HG03378 (cell line): ENCODE measurements around the gene ZNF440.
"Not testable (repeated sequence)": the region's sequence is repeated elsewhere in the genome, so short reads cannot be mapped to it uniquely, and the experiment has no call there.

Experiments
- ATAC-seq: cut with Tn5 transposase; IDR thresholded peaks from one replicate; pipeline ENCODE4 v1.9.1; 2021; ENCODE audit warnings: mild to moderate bottlenecking, moderate library complexity; ENCODE audit not compliant: unreplicated experiment

Gene ZNF440

DNA sequence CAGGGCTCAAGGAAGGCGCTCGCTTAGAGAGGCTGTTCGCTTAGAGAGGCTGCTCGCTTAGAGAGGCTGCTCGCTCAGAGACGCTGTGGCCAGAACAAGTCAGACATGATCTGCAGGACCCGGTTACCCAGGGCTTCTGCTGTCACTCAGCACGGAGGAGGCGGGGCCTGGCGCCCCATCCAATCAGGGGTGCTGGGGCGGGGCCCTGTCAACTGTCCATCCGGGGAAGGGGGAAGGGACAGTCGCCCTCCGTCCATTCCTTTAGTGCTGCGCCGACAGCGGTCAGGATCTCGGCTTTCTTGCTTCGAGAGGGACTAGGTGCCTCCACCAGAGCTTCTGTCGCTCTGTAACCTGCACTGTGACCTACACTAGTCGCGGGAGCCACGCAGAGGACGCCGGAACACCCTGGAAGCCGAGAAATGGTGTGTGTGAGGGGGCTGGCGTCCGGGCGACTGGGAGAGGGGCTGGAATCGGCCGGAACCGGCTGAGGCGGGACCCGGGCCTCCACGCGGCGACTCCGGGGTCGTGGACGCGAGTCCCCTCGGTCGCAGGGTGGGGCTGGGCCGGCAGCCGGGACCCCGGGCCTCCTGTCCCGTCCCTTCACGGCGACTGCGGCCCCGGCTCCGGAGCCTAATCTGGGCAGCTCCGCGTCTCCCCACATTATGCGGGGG, at the start of gene ZNF440:
Gene ZNF440 (plus strand): TSS at position 245 of the 671 bp plus-strand sequence. CDS start 175 bp downstream, at position 420.
- ATAC-seq, result peak; percentile 95

DNA sequence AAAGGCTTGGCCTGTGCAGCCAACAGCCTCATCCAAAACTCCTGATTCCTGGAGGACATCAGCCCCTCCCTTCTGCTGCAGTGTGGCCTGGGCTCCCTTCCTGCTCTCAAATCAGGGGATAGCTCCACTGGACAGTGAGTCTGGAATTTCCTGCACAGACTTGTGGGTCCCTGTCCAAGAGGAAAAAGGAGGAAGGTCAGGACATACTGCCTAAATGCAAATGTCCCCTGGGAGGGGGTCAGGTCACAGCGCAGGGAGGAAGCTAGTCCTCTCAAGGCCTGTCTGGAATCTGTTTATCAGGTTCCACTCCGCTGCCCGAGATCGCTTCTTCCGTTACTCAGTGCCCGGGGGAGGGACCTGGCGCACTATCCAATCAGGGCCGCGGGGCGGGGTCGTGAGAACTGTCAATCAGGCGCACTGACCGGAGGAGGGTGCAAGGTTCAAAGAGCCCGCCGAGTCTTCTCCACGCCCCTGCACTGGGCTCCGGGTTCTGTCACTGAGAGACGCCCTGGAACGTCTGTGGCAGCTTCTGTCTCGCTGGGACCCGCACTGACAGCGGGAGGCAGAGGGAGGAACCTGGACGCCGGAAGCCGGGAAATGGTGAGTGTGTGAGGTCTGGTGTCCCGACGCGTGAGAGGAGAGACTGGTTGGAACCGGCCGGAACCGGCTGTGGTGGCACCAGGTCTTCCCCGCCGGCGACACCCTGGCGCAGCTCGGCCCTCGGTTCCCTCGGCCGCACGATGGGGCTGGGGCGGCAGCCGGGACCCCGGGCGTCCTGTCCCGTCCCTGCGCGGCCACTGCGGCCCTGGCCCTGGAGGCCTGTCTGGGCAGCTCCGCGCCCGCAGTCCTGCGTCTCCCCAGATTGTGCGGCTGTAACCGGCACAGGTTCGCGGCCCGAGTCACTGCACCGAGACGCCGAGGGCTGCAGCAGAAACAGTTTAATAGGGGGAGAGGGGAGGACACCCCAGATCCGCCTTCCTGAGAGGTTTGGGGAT, 47.2 kb upstream of the ZNF440 start, which contains the start of gene ZNF441:
Gene ZNF441 (plus strand): TSS at position 404 of the 995 bp plus-strand sequence. CDS start 194 bp downstream, at position 598.
- peak; percentile 75 for ATAC-seq

DNA sequence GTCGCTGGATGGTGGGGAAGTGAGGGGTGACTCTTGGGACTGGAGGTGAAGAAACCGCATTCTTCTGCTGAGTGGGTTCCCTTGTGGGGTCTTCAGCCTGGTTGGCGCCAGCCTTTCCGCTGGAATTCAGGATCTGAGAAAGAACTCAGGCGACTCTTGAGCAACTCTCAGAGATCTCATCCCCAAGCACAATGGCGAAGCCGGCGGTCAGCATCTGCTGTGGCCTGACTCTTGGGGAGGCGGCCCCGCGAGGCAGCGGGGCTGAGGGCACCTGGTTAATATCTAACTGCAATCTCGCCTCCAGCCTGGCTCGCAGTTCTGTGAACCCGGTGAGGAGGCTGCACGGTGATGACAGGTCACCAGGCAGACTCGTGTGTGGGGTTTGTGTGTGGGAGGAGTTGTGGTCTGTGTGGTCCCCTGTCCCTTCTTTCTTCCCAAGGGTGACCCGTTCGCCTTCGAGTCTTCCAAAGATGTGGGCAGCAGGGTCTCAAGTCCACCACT, 46.4 kb upstream of the ZNF440 start:
- ATAC-seq, result peak; percentile 23

DNA sequence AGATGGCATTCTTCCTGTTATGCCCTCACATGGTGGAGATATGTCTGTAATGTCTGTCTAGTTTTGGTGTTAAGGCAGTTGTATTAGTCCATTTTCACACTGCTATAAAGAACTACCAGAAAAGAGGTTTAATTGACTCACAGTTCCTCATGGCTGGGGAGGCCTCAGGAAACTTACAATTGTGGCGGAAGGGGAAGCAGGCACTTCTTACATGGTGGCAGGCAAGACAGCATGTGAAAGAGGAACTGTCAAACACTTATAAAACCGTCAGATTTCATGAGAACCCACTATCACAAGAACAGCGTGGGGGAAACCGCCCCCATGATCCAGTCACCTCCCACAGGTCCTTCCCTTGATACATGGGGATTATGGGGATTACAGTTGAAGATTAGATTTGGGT, 44.1 kb upstream of the ZNF440 start:
- no peak for ATAC-seq

DNA sequence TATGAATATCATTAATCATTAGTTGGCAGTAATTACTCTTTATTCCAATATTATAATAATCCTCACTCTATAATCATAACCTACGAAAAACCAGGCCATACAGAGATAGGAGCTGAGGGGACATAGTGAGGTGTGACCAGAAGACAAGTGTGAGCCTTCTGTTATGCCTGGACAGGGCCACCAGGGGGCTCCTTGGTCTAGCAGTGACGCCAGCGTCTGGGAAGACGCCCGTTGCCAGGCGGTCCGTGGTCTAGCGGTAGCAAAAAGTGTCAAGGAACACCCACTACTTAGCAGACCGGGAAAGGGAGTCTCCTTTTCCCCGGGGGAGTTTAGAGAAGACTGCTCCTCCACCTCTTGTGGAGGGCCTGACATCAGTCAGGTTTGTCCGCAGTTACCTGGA, 42.6 kb upstream of the ZNF440 start:
- not testable (repeated sequence) for ATAC-seq

DNA sequence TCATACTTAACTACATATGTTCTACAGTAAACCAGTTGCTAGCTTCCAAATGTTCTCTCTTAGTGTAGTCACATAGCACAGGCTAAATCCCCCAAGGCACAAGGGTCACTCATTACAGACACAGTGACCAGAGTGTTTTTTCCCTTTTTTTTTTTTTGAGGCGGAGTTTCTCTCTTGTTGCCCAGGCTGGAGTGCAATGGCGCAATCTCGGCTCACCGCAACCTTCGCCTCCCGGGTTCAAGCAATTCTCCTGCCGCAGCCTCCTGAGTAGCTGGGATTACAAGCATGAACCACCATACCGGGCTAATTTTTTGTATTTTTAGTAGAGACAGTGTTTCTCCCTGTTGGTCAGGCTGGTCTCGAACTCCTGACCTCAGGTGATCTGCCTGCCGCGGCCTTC, 37.4 kb upstream of the ZNF440 start:
- not testable (repeated sequence) for ATAC-seq

DNA sequence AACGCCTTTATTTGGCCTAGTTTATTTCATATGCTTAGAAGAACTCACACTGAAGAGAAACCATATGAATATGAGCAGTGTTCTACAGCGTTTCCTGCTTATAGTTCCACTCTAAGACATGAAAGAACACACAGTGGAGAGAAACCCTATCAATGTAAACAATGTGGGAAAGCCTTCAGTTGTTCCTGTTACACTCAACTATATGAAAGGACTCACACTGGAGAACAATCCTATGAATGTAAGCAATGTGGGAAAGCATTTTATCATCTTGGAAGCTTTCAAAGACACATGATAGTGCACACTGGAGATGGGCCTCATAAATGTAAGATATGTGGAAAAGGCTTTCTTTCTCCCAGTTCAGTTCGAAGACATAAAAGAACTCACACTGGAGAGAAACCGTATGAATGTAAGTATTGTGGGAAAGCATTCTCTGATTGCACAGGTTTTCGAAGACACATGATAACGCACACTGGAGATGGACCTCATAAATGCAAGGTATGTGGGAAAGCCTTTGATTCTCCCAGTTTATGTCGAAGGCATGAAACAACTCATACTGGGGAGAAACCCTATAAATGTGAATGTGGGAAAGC, 33.5 kb upstream of the ZNF440 start:
- ATAC-seq, result no peak

DNA sequence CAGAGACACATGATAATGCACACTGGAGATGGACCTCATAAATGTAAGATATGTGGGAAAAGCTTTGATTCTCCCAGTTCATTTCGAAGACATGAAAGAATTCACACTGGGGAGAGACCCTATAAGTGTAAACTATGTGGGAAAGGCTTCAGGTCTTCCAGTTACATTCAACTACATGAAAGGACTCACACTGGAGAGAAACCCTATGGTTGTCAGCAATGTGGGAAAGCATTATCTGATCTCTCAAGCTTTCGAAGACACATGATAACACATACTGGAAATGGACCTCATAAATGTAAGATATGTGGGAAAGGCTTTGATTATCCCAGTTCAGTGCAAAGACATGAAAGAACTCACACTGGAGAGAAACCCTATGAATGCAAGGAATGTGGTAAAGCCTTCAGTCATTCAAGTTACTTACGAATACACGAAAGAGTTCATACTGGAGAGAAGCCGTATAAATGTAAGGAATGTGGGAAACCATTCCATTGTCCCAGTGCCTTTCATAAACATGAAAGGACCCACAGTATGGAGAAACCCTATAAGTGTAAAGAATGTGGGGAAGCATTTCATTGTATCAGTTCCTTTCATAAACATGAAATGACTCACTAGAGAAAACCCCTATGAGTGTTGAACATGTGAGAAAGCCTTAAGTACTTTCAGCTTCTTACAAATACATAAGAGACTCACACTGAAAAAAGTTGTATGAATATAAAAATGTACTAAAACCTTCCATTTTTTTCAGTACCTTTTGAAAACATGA, 32.6 kb upstream of the ZNF440 start:
- no peak for ATAC-seq

DNA sequence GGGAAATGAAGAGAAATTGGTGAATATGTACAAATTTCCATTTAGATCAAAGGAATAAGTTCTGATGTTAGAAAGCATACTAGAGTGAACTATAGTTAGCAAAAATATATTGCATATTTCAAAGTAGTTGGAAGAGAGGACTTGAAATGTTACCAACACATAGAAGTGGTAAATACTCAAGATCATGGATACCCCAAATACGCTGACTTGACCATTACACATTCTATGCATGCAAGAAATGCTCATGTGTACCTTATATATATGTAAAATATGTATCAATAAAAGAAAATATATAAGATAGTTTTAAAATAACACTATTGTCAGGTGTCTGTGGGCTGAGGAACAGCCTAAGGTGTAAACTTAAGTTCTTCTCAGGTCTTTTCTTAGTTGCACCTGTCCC, 30.3 kb upstream of the ZNF440 start:
- no peak for ATAC-seq

DNA sequence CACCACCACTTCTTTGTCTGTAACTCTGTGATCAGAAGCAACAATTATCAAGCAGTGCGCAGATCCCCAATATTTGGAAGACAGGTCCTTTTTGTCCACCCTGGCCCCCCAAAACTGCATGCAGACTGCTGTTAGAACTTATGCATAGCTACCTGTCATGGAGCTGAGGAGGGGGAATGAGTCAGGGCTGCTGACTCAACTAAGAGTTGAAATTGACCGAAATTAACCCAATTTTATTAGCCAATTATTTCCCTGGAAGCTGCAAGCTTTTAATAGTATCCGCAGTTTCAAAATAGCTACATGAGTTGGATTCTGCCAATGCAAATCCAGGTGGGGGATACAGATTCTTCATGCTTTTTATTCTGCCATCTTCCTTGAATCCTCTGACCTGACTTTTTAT, 29.7 kb upstream of the ZNF440 start:
- no peak for ATAC-seq

DNA sequence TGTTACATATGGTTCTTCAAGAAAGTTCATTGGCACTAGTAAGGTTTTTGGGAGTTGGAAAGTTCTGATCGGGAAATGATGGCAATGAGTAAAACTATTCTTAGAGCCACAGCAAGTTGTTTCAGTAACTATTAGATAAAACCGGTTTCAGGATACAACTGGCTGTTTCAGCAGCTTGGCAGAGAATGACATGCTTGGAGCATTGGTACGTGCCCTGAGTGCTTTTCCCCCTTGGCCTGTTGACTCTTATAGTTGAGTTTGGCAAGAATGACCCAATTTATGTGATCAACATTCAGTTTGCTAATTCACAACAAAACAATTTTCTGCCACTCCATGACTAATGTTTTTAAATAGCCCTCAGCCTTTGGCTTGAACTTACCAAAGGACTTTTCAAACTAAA, 26.5 kb upstream of the ZNF440 start:
- no peak for ATAC-seq

DNA sequence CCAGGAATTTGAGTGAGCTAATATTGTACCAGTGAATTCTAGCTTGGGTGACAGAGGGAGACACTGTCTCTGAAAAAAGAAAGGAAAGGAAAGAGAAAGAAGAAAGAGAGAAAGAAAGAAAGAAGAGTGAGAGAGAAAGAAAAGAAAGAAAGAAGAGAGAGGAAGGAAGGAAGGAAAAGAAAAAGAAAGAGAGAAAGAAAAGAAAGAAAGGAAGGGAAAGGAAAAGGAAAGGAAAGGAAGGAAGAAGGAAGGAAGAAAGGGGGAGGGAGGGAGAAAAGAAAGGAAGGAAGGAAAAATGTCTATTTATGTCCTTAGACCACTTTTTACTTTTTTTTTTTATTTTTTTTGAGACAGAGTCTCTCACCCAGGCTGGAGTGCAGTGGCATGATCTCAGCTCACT, 21.1 kb upstream of the ZNF440 start:
- ATAC-seq, result no peak

DNA sequence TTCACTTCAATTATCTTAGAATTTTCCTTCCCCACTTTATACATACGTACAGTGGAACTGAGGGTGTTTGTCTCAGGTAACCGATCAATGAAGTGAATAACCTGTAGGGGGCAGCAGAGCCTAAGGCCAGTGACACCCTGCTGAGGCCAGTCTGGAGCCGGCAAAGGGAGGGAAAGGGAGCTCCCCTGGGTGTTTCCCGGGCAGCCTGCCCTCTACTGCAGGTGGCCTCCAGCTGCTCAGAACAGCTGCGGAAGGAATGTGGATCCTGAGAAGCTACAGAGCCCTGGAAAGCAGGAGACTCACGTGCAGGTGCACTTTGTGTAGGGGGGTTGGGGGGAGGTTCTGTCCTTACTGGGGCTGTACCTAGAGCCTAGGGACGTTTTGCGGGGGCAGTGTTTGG, 16.6 kb upstream of the ZNF440 start:
- ATAC-seq, result peak; percentile 65

DNA sequence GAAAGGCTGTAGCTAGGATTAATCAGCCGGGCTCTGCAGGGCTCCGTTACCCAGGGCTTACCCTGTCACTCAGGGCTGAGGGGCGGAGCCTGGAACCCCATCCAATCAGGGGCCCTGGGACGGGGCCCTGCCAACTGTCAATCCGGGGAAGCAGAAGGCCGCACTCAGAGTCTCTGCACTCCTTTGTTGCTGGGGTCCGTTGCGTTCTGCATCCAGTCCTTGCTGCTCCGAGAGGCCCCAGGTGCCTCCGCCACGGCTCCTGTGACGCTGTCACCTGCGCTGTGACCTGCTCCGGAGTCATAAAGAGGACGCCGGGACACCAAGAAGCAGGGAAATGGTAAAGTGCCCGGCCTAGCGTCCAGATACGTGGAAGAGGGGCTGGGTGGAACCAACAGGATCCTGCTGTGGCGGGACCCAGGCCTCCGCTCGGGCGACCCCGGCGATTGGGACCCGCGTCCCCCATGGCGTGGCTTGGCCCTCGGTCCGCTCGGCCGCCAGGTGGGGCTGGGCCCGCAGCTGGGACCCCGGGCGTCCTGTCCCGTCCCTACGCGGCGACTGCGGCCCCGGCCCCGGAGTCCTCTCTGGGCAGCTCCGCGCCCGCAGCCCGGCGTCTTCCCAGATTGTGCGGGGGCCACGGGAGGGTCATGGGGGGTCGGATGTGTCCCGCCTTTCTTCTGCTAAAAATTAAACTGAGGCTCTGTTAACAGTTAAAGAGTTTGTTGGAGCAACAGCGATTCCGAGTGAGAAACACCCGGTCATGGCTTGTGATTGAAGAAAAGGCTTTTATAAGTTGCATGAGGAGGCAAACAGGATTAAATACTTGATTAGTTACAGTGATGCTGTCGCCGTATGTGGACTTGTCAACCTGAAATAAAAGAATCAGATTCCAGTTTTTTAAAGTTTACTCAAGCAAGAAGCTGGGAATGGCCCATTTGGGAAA, 15.4 kb upstream of the ZNF440 start, which contains the start of gene ZNF491:
Gene ZNF491 (plus strand): TSS at position 133 of the 940 bp plus-strand sequence. CDS start 7,431 bp downstream, outside the sequence.
- ATAC-seq, result peak; percentile 83

DNA sequence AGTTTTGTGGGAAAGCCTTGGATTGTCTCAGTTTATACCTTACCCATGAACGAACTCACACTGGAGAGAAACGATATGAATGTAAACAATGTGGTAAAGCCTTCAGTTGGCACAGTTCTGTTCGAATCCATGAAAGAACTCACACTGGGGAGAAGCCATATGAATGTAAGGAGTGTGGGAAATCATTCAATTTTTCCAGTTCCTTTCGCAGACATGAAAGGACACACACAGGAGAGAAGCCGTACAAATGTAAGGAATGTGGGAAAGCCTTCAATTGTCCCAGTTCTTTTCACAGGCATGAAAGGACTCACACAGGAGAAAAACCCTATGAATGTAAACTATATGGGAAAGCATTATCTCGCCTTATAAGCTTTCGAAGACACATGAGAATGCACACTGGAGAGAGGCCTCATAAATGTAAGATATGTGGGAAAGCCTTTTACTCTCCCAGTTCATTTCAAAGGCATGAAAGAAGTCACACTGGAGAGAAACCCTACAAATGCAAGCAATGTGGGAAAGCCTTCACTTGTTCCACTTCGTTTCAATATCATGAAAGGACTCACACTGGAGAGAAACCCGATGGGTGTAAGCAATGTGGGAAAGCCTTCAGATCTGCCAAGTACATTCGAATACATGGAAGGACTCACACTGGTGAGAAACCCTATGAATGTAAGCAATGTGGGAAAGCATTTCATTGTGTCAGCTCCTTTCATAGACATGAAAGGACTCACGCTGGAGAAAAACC, 7.5 kb upstream of the ZNF440 start:
- no peak for ATAC-seq

DNA sequence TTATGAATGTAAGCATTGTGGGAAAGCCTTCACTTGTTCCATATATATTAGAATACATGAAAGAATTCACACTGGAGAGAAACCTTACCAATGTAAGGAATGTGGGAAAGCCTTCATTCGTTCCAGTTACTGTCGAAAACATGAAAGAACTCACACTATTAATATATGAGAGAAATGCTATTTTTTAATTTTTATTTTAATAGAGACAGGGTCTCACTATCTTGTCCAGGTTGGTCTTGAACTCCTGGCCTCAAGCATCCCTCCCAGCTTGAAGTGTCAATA, 7.0 kb upstream of the ZNF440 start:
- ATAC-seq, result no peak

DNA sequence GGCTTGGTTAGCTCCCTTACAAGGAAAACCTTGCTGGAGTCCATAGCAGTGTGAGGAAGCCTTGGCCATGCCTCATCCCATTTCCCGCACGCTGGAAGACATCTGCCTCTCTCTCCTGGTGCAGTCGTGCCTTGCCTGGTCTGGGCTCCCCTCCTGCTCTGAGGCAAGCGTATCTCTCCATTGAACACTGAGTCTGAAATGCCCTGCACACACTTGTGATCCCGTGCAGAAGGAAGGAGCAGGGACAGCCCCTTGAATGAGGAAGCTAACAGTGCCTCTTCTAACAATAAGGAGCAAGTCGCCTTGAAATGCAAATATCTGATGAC, 407 bp upstream of the ZNF440 start:
- no peak for ATAC-seq

DNA sequence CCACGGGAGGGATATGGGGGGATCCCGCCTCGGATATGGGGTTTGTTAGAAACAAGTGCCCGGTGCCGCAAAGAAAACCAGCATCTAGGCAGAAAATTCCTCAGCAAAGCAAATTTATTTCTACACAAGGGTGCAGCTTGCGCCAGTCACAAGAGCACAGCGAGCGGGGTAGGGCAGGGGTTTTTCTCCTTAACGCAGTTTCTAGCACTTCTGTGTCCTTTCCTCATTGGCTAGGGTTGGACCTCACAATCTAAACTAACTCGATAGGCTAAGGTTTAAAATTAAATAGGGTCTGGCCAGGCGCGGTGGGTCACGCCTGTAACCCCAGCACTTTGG, 595 bp downstream of the ZNF440 start:
- no peak for ATAC-seq

DNA sequence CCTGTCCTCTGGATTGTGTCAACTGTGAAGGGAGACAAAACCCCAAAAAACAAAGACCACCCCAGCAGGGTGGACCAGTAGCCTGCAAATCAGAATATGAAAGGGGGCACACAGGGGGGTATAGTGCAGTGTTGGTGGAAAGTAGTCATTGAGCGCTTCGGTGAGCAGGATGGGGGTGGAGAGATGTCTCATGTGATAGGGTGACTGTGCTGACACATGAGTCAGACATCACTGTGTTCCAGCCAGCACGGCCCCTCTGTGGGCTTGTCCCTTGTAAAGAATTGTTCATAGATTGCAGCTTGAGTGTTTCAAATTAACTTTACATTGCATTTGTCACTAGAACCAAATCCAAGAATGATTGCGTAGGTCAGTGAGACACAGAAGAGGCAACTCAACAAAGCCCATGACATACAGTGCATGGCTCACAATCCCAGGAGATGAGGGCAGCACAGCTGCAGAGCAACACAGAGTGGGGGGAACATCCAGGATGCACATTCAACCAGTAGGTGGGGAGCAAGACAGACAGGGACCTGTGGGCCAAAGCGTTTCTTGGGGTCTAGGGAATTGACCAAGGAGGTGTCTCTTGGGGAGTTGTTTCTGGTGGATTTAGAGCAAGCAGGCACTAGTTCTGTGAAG, 7.5 kb downstream of the ZNF440 start:
- no peak for ATAC-seq
